ENCODE data around the gene MAGI3.

The MAGI3 gene

GRCh38 chr1:113389359-113389952, 859 bp upstream of the MAGI3 start:
- TF ChIP-seq CTCF (IDR thresholded peaks at IDR 0.05; ENCODE audit: insufficient read depth, low read depth, low read length, missing control alignments): no peak
- peak overlapping the region; percentile 75 for H3K4me3 ChIP-seq (ENCODE audit: low read length)
- peak; percentile 32 for DNase-seq (ENCODE audit: low read depth)

- peak; percentile 18 for TF ChIP-seq CTCF (IDR thresholded peaks at IDR 0.05; ENCODE audit: insufficient read depth, low read depth, low read length, missing control alignments)
- H3K4me3 ChIP-seq (ENCODE audit: low read length): peak overlapping the region; percentile 90
- DNase-seq (ENCODE audit: low read depth): peak; percentile 57
These were observed 745 bp downstream of the MAGI3 start for GRCh38 chr1:113390871-113391648.

GRCh38 chr1:113391649-113392271, 1.4 kb downstream of the MAGI3 start:
- DNase-seq (ENCODE audit: low read depth): peak; percentile 66
- peak overlapping the region; percentile 90 for H3K4me3 ChIP-seq (ENCODE audit: low read length)
- no peak for TF ChIP-seq CTCF (IDR thresholded peaks at IDR 0.05; ENCODE audit: insufficient read depth, low read depth, low read length, missing control alignments)

GRCh38 chr1:113392541-113393128, 2.3 kb downstream of the MAGI3 start:
- H3K4me3 ChIP-seq (ENCODE audit: low read length): peak overlapping the region; percentile 90
- no peak for DNase-seq (ENCODE audit: low read depth)
- no peak for TF ChIP-seq CTCF (IDR thresholded peaks at IDR 0.05; ENCODE audit: insufficient read depth, low read depth, low read length, missing control alignments)

- H3K4me3 ChIP-seq (ENCODE audit: low read length): no peak overlapping the region
- no peak for TF ChIP-seq CTCF (IDR thresholded peaks at IDR 0.05; ENCODE audit: insufficient read depth, low read depth, low read length, missing control alignments)
- no peak for DNase-seq (ENCODE audit: low read depth)
These were observed 3.9 kb downstream of the MAGI3 start for GRCh38 chr1:113394043-113394862.

- H3K4me3 ChIP-seq (ENCODE audit: low read length): no peak overlapping the region
- TF ChIP-seq CTCF (IDR thresholded peaks at IDR 0.05; ENCODE audit: insufficient read depth, low read depth, low read length, missing control alignments): no peak
- DNase-seq (ENCODE audit: low read depth): no peak
These were observed 4.5 kb downstream of the MAGI3 start for GRCh38 chr1:113394863-113395259.
